ENCODE results near the gene UGT1A8.

DNA sequence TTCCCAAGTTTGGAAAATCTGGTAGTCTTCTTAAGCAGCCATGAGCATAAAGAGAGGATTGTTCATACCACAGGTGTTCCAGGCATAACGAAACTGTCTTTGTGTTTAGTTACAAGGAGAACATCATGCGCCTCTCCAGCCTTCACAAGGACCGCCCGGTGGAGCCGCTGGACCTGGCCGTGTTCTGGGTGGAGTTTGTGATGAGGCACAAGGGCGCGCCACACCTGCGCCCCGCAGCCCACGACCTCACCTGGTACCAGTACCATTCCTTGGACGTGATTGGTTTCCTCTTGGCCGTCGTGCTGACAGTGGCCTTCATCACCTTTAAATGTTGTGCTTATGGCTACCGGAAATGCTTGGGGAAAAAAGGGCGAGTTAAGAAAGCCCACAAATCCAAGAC lies 154.7 kb downstream of the UGT1A8 start:
- TF ChIP-seq EZH2 (IDR thresholded peaks at IDR 0.05) = no peak
- TF ChIP-seq POLR2AphosphoS5 (IDR thresholded peaks at IDR 0.05; ENCODE audit: borderline replicate concordance, low read depth, low read length) = no peak

Data from SK-N-MC (cell line).